NCI-H2107 treated with DMSO at 0.1 percent for 48 hours (cell line): ENCODE data around the gene SNRK.

Experiments used
- DNase-seq: peaks from one replicate; lab custom pipeline; 2025; ENCODE audit not compliant: unreplicated experiment; lab: John Stamatoyannopoulos, UW

SNRK gene

GRCh38 chr3:43266995-43267394 is 19.3 kb upstream of the SNRK start:
- DNase-seq = no peak

- DNase-seq = no peak
These were observed 17.7 kb upstream of the SNRK start for GRCh38 chr3:43268636-43269035.

DNA sequence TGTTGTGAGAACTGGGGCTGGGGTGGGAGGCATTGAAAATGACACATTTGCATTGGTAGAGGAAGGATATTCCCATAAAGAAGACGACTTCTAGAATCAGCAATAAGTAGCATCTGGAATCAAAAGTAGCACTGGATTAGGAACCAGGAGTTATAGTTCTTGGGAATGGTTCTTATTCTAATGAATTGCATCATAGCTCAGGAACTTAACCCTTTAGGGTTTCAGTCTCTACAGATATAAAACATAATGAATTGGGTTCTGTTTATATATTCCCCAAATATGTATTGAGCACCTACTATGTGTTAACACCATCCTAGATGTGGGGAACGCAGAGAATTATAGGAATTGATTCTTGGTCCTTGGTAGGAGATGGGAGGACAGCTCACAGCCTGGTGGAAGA is 16.3 kb upstream of the SNRK start:
- no peak for DNase-seq

DNA sequence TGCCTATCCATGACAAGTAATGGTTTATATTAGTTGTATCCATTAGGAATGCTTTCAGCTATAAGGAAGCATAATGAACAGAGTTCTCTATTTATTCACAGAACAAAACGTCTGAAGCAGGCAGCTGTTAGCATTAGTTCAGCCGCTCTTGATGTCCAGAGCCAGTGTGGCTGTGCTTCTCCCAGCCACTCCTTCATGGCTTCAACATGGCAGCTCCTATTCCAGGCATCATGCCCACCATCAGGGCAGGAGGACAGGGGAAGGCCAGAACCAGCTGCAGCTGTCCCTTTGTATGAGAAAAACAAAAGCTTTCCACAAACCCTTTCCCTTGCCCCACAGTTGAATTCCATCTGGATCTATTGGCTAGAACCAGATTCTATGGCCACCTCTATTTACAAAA is 12.9 kb upstream of the SNRK start:
- no peak for DNase-seq

GRCh38 chr3:43279082-43279481 is 7.3 kb upstream of the SNRK start:
- DNase-seq = no peak

GRCh38 chr3:43279532-43279931 is 6.8 kb upstream of the SNRK start:
- no peak for DNase-seq

GRCh38 chr3:43281020-43281419 is 5.3 kb upstream of the SNRK start:
- no peak for DNase-seq

DNA sequence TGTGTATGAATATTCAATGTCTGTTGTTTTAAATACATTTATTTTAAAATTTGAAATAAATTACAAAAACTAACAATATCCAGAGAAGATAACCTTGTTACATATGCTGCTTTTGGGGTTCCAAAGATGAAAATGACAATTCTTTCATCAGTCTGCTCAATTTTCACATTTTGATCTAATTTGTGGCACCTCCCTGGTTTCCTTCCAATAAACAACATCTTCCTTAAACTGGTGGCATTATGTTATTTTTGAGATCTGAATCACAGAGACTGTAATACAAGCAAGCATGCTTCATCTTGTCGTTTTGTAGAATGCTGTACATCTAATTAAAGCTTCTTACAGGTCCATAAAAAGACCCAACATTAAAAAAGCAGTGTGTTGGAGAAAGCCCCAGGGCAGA is 2.2 kb upstream of the SNRK start:
- DNase-seq = no peak

DNA sequence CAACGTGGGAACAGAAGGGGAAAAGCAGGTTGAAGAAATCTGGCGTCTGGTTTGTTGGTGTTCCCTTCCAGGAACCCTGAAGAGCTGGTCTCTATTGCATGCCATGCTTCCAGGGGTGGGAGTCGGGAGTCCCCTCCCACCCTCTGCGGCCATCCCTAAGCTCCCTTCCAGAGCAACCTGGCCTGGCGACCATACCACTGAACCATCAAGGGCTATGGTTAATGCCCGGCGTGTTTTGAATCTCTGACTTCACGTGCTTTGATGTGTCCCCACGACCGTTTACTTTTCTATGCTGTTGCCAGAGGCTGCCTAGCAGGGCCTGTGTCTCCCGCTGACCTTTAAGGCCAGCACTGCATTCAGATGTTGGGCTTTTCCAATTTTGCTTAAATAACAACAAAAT is 696 bp upstream of the SNRK start:
- no peak for DNase-seq

GRCh38 chr3:43286841-43287499 is 630 bp downstream of the SNRK start:
- no peak for DNase-seq

DNA sequence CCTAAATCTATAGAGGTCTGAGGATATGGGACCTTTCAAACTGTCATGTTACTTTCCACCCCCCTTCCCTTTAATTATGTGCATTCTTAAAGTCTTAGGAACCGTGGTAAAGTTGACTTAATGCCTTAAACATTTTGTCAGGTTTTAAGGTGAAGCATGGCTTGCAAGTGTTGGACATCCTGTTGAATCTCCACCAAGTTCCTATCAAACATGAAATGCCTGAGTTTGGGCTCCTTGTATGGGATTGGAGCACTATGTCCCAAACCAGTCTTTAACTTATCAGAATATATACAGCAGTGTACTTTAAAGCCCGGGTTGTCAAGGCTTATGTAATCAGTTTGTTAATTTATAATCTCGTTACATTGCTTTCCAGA is 1.1 kb downstream of the SNRK start:
- no peak for DNase-seq

GRCh38 chr3:43288366-43288765 is 2.0 kb downstream of the SNRK start:
- DNase-seq = no peak

DNA sequence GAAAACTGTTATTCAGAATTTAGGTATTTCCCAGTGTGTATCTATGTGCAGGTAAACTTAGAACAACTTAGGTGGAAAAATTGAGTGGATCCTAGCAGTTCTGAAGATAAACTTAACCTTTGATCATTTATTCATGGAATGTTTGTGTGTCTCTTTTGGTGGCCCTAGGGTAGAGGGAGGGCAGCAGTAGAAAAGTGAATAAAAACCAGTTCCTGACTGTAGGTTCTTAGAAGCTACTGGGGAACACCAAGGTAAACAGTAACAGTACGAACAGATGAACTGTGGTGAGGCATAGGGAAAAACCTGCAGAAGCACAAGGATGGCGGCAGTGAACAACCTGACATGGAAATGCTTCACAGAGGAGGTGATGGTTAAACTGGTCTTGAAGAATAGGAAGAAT is 2.5 kb downstream of the SNRK start:
- no peak for DNase-seq

DNA sequence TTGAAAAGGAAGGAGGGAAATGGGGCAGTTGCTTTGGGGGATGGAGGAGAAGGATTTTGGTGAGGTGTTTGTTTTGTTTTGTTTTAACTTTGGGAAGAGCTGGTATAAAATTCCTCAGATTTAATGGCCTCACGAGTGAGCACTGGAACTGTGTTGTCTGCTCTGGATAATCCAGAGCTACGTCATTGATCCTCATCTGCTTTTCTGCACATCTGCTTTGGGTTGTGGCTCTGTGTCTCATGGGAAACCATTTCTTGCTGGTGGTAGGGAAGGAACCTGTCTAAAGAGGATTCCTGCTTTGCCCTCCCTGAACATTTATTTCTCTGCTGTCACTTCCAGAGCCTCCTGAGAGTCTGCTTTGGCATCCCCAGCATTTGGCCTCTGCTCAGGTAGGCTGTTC is 3.1 kb downstream of the SNRK start:
- DNase-seq = no peak

DNA sequence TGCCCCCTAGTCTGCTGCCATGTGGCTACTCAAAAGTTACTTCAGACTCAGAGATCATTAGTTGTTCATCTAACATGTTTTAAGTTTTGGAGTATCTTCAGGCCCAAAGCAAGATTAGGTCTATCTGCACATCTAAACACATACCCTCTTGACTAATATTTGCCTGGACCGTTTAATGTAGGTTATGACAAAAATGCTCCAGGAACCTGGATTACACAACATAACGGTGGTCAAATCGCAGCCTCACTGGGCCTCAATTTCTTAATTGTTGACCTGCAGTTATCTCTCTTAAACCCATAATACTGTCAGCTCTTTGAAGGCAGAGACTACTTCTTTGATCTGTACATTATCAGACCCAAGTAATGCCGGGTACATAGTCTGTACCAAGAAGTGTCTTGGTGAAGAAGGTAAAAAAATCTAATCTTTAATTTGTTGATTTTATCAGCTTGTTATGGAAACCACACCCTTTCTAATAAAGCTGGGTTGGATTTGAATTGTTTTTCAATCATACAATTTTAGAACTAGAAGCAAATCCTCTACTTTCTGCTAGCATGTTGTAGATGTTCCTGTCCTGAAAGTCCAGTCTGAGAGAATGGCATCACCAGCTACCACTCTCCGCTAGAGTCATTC is 3.6 kb downstream of the SNRK start:
- DNase-seq = no peak

DNA sequence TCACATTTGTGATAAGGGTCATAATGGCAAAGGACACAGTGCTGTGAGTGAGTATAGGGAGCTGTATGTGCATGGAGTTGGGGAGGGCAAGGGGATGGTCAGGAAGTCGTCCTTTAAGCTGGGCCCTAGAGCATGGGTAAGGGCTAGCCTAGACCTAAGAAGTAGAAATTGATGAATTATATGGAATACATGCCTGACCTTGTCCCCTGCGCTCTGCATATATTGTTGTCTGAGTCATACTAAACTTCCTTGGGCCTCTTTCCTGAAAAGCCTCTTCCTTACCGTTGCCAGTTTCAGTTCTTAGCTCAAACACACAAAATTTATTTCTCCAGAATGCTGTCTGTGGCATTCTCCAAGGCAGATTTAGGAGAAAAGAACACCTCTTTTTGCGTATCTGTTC is 4.6 kb downstream of the SNRK start:
- no peak for DNase-seq

GRCh38 chr3:43291546-43291945 is 5.2 kb downstream of the SNRK start:
- DNase-seq = no peak

DNA sequence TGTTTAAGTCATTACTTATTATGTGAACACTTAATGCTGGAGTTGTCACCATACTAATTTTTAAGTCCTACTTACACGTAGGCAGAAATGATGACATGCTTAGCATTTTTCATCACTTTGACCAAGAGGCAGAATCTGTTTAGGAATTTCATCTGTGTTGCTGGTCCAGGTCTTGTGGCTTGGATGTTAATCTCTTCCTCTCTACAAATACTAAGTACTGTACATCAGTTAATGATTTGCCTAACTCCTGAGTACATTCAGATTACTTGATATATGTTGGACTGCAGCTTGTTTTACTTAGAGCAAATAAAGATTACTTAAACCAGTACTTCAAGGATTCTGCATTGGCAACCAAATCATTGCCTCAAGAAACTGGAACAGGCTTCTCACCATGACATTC is 8.6 kb downstream of the SNRK start:
- DNase-seq = no peak

- no peak for DNase-seq
These were observed 10.2 kb downstream of the SNRK start for GRCh38 chr3:43296565-43296964.

- DNase-seq = no peak
These were observed 12.0 kb downstream of the SNRK start for GRCh38 chr3:43298292-43298691.

DNA sequence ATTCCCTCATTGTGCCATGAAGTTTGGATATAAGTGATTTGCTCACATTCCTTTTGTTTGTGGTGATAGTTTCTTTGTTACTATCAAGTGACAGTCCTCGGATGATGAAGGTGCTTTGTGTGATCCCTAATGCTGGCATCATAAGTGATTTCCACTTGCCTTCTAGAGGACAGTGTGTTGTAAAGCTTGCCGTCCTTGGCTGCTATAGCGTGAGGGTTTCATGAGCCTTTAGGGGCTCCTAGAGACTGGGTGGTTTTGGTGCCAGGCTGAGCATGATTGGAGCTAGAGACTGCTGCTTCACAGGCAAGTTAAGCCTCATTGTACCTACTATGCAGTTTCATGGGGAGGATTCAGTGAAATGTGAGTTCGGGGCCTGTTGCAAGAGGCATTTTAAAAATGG is 12.4 kb downstream of the SNRK start:
- no peak for DNase-seq

GRCh38 chr3:43302116-43302880 is 16.0 kb downstream of the SNRK start:
- no peak for DNase-seq

GRCh38 chr3:43304126-43304525 is 17.8 kb downstream of the SNRK start:
- no peak for DNase-seq
